Activated T-helper 1 cell treated with anti-CD3 and anti-CD28 coated beads, Interleukin-12 subunit alpha, Interleukin-12 subunit beta, Interleukin-2, Interleukin-4 antibody, amounts not matched to agents 30 ng/mL and 10 ng/mL and 1 ng/mL, durations not matched to agents 14 hours and 24 hours and 36 hours (primary cell): ENCODE measurements around the gene CHST11. TPM values are rescaled to one million over a fixed set of nuclear protein-coding genes. Genes with fewer than 3 reads are reported as not detected.
A peak's percentile ranks its signal among the peaks of the same experiment; 100 is the strongest.
"Not testable (repeated sequence)": the region's sequence is repeated elsewhere in the genome, so short reads cannot be mapped to it uniquely, and the experiment has no call there.

ENCODE experiments used
- DNase-seq: peaks from one replicate; pipeline ENCODE4 v3.0.0; 2021; ENCODE audit warnings: low spot score
- H3K27ac Mint-ChIP-seq: one replicate; pipeline ENCODE4 v1.8.0; 2021; ENCODE audit warnings: mild to moderate bottlenecking, mixed read lengths
- H3K27me3 Mint-ChIP-seq: one replicate; pipeline ENCODE4 v1.8.0; 2022; ENCODE audit warnings: mild to moderate bottlenecking, moderate library complexity, mixed read lengths; ENCODE audit not compliant: insufficient read depth
- H3K36me3 Mint-ChIP-seq: one replicate; pipeline ENCODE4 v1.8.0; 2021; ENCODE audit warnings: low read depth, mixed read lengths
- H3K4me1 Mint-ChIP-seq: one replicate; pipeline ENCODE4 v1.8.0; 2021; ENCODE audit warnings: low read depth, mixed read lengths
- H3K4me3 Mint-ChIP-seq: one replicate; pipeline ENCODE4 v1.8.0; 2021; ENCODE audit warnings: mild to moderate bottlenecking, moderate library complexity, mixed read lengths
- H3K9me3 Mint-ChIP-seq: one replicate; pipeline ENCODE4 v1.8.0; 2021; ENCODE audit warnings: mixed read lengths
- intact Hi-C: fragments of 100-400 bp; cut with micrococcal nuclease; formaldehyde crosslinking; loops from one replicate; pipeline ENCODE4 v1.15.1; 2024
- total RNA-seq: library from RNA; stranded (reverse); gene quantifications from 2 replicates; pipeline ENCODE4 v1.2.3, GENCODE V29; 2022

The CHST11 gene
- total RNA-seq, 1 donor from 2014 or later, result 70.7 TPM

GRCh38 chr12:104557488-104558195 lies 100.9 kb downstream of the CHST11 start:
- intact Hi-C loops, result no loop called here
- no peaks in the 10 kb centered on the region for H3K27me3 Mint-ChIP-seq
- H3K4me3 Mint-ChIP-seq, result no peak overlapping the region
- DNase-seq, result no peak
- H3K9me3 Mint-ChIP-seq, result peaks cover 14% of the 10 kb centered on the region
- peaks cover 43% of the 10 kb centered on the region for H3K4me1 Mint-ChIP-seq
- peaks cover 31% of the 10 kb centered on the region for H3K36me3 Mint-ChIP-seq
- no peak overlapping the region for H3K27ac Mint-ChIP-seq

GRCh38 chr12:104560881-104561280 lies 104.1 kb downstream of the CHST11 start:
- intact Hi-C loops, result no loop called here
- Mint-ChIP-seq H3K4me3 (no peak overlapping the region), H3K27me3 (no peaks in the 10 kb centered on the region), H3K9me3 (peaks cover 14% of the 10 kb centered on the region), H3K36me3 (peaks cover 34% of the 10 kb centered on the region), H3K4me1 (peaks cover 18% of the 10 kb centered on the region), H3K27ac (no peak overlapping the region)
- DNase-seq, result no peak

- H3K4me1 Mint-ChIP-seq, result peaks cover 36% of the 10 kb centered on the region
- no peaks in the 10 kb centered on the region for H3K27me3 Mint-ChIP-seq
- H3K4me3 Mint-ChIP-seq, result no peak overlapping the region
- peaks cover 18% of the 10 kb centered on the region for H3K9me3 Mint-ChIP-seq
- intact Hi-C loops, result no loop called here
- no peak overlapping the region for H3K27ac Mint-ChIP-seq
- H3K36me3 Mint-ChIP-seq, result peaks cover 41% of the 10 kb centered on the region
- DNase-seq, result no peak
Observed at GRCh38 chr12:104562763-104563162, 106.0 kb downstream of the CHST11 start.

- intact Hi-C loops, result loop anchor here (5.0 kb wide), 1 partner anchor 277 kb away; no protein-coding TSS in a partner anchor
- DNase-seq, H3K4me3 Mint-ChIP-seq, H3K27me3 Mint-ChIP-seq: not testable (repeated sequence)
- peaks cover 18% of the 10 kb centered on the region for H3K9me3 Mint-ChIP-seq
- peaks cover 55% of the 10 kb centered on the region for H3K4me1 Mint-ChIP-seq
- peaks cover 41% of the 10 kb centered on the region for H3K36me3 Mint-ChIP-seq
- peak overlapping the region; percentile 29 for H3K27ac Mint-ChIP-seq
Observed at GRCh38 chr12:104564662-104565061, 107.9 kb downstream of the CHST11 start.

- H3K27me3 Mint-ChIP-seq, result no peaks in the 10 kb centered on the region
- peaks cover 56% of the 10 kb centered on the region for H3K4me1 Mint-ChIP-seq
- peaks cover 34% of the 10 kb centered on the region for H3K36me3 Mint-ChIP-seq
- H3K4me3 Mint-ChIP-seq, result no peak overlapping the region
- intact Hi-C loops, result loop anchor here (5.0 kb wide), 1 partner anchor 278 kb away; no protein-coding TSS in a partner anchor
- no peak for DNase-seq
- peak overlapping the region; percentile 64 for H3K27ac Mint-ChIP-seq
- H3K9me3 Mint-ChIP-seq, result peaks cover 18% of the 10 kb centered on the region
Observed at GRCh38 chr12:104565606-104566243, 109.0 kb downstream of the CHST11 start.

- no peak for DNase-seq
- Mint-ChIP-seq H3K9me3 (peaks cover 18% of the 10 kb centered on the region), H3K4me3 (no peak overlapping the region), H3K27me3 (no peaks in the 10 kb centered on the region), H3K4me1 (peaks cover 57% of the 10 kb centered on the region), H3K27ac (peak overlapping the region; percentile 64), H3K36me3 (peaks cover 34% of the 10 kb centered on the region)
- intact Hi-C loops, result loop anchor here (5.0 kb wide), 1 partner anchor 279 kb away; no protein-coding TSS in a partner anchor
Observed at GRCh38 chr12:104566244-104566993, 109.7 kb downstream of the CHST11 start.

GRCh38 chr12:104567832-104568486 lies 111.2 kb downstream of the CHST11 start:
- H3K27me3 Mint-ChIP-seq, result no peaks in the 10 kb centered on the region
- H3K4me3 Mint-ChIP-seq, result no peak overlapping the region
- H3K36me3 Mint-ChIP-seq, result peaks cover 41% of the 10 kb centered on the region
- H3K4me1 Mint-ChIP-seq, result peaks cover 63% of the 10 kb centered on the region
- DNase-seq, result no peak
- peaks cover 18% of the 10 kb centered on the region for H3K9me3 Mint-ChIP-seq
- intact Hi-C loops, result loop anchor here (2.0 to 5.0 kb wide), 2 partner anchors 111 to 281 kb away; partner anchors contain the start of gene CHST11
- peak overlapping the region; percentile 89 for H3K27ac Mint-ChIP-seq

- H3K27ac Mint-ChIP-seq, result peak overlapping the region; percentile 89
- H3K4me1 Mint-ChIP-seq, result peaks cover 63% of the 10 kb centered on the region
- peaks cover 15% of the 10 kb centered on the region for H3K9me3 Mint-ChIP-seq
- peaks cover 40% of the 10 kb centered on the region for H3K36me3 Mint-ChIP-seq
- intact Hi-C loops, result loop anchor here (2.0 to 5.0 kb wide), 2 partner anchors 112 to 281 kb away; partner anchors contain the start of gene CHST11
- H3K27me3 Mint-ChIP-seq, result no peaks in the 10 kb centered on the region
- peak overlapping the region; percentile 64 for H3K4me3 Mint-ChIP-seq
- DNase-seq, result no peak
Observed at GRCh38 chr12:104568487-104568868, 111.7 kb downstream of the CHST11 start.

GRCh38 chr12:104568935-104569334 lies 112.2 kb downstream of the CHST11 start:
- H3K4me3 Mint-ChIP-seq, result peak overlapping the region; percentile 64
- H3K36me3 Mint-ChIP-seq, result peaks cover 40% of the 10 kb centered on the region
- no peak for DNase-seq
- H3K4me1 Mint-ChIP-seq, result peaks cover 63% of the 10 kb centered on the region
- peaks cover 10% of the 10 kb centered on the region for H3K9me3 Mint-ChIP-seq
- intact Hi-C loops, result loop anchor here (1.0 to 5.0 kb wide), 7 partner anchors 10 to 282 kb away; partner anchors contain the start of gene CHST11
- peak overlapping the region; percentile 89 for H3K27ac Mint-ChIP-seq
- H3K27me3 Mint-ChIP-seq, result no peaks in the 10 kb centered on the region

GRCh38 chr12:104569346-104570173 lies 112.8 kb downstream of the CHST11 start:
- Mint-ChIP-seq H3K27ac (peak overlapping the region; percentile 89), H3K4me1 (peaks cover 63% of the 10 kb centered on the region), H3K9me3 (peaks cover 6% of the 10 kb centered on the region), H3K36me3 (peaks cover 36% of the 10 kb centered on the region), H3K27me3 (no peaks in the 10 kb centered on the region), H3K4me3 (peak overlapping the region; percentile 64)
- intact Hi-C loops, result loop anchor here (1.0 to 5.0 kb wide), 8 partner anchors 10 to 282 kb away; partner anchors contain the start of gene CHST11
- DNase-seq, result peak; percentile 58

- Mint-ChIP-seq H3K27ac (peak overlapping the region; percentile 89), H3K4me3 (peak overlapping the region; percentile 64), H3K4me1 (peaks cover 67% of the 10 kb centered on the region), H3K9me3 (peaks cover 4% of the 10 kb centered on the region), H3K36me3 (peaks cover 31% of the 10 kb centered on the region), H3K27me3 (no peaks in the 10 kb centered on the region)
- intact Hi-C loops, result loop anchor here (1.0 kb wide), 1 partner anchor 125 kb away; no protein-coding TSS in a partner anchor
- no peak for DNase-seq
Observed at GRCh38 chr12:104570174-104570907, 113.6 kb downstream of the CHST11 start.
